Measurements from ENCODE around the gene FPGS.

The FPGS gene

GRCh38 chr9:127816362-127816725 lies 13.7 kb downstream of the FPGS start:
- Histone ChIP-seq H3K9me3 (ENCODE audit: low read length) (no peaks in the 10 kb centered on the region), H3K36me3 (ENCODE audit: insufficient read depth, low read length) (peaks cover 31% of the 10 kb centered on the region), H4K20me1 (ENCODE audit: insufficient read depth, low read length) (no peaks in the 10 kb centered on the region), H2AFZ (ENCODE audit: low read length) (no peak overlapping the region), H3K4me2 (ENCODE audit: low read length) (no peak overlapping the region), H3K9me2 (ENCODE audit: low read depth, low read length) (no peaks in the 10 kb centered on the region), H3F3A (ENCODE audit: insufficient read depth, low read length) (no peaks in the 10 kb centered on the region), H3K9ac (ENCODE audit: low read length) (no peak overlapping the region), H3K79me2 (ENCODE audit: insufficient read depth, low read length) (no peaks in the 10 kb centered on the region), H3K27me3 (ENCODE audit: insufficient read depth, low read length) (no peaks in the 10 kb centered on the region), H3K4me1 (ENCODE audit: insufficient read depth, low read length, severe bottlenecking) (no peaks in the 10 kb centered on the region), H3K4me3 (ENCODE audit: low read depth, low read length, poor library complexity, severe bottlenecking) (no peak overlapping the region), H3K27ac (ENCODE audit: low read depth, low read length, poor library complexity, severe bottlenecking) (no peak overlapping the region)
- TF ChIP-seq EZH2 (IDR thresholded peaks at IDR 0.05; ENCODE audit: borderline replicate concordance, low read length) (no peak), CTCF (IDR thresholded peaks at IDR 0.05; ENCODE audit: low read length) (no peak)

- TF ChIP-seq EZH2 (IDR thresholded peaks at IDR 0.05; ENCODE audit: borderline replicate concordance, low read length) = no peak
- no peak for TF ChIP-seq CTCF (IDR thresholded peaks at IDR 0.05; ENCODE audit: low read length)
- no peaks in the 10 kb centered on the region for H3K79me2 ChIP-seq (ENCODE audit: insufficient read depth, low read length)
- H3K4me2 ChIP-seq (ENCODE audit: low read length) = no peak overlapping the region
These were observed 14.0 kb downstream of the FPGS start for GRCh38 chr9:127816728-127817127.

GRCh38 chr9:127817881-127818434 lies 15.3 kb downstream of the FPGS start:
- H3K4me3 ChIP-seq (ENCODE audit: low read depth, low read length, poor library complexity, severe bottlenecking) = no peak overlapping the region
- H3K79me2 ChIP-seq (ENCODE audit: insufficient read depth, low read length) = no peaks in the 10 kb centered on the region
- peaks cover 17% of the 10 kb centered on the region for H3K36me3 ChIP-seq (ENCODE audit: insufficient read depth, low read length)
- no peak overlapping the region for H3K4me2 ChIP-seq (ENCODE audit: low read length)
- H2AFZ ChIP-seq (ENCODE audit: low read length) = no peak overlapping the region
- no peaks in the 10 kb centered on the region for H3K4me1 ChIP-seq (ENCODE audit: insufficient read depth, low read length, severe bottlenecking)
- no peak for TF ChIP-seq EZH2 (IDR thresholded peaks at IDR 0.05; ENCODE audit: borderline replicate concordance, low read length)
- TF ChIP-seq CTCF (IDR thresholded peaks at IDR 0.05; ENCODE audit: low read length) = no peak
- H3K9me3 ChIP-seq (ENCODE audit: low read length) = no peaks in the 10 kb centered on the region
- no peak overlapping the region for H3K27ac ChIP-seq (ENCODE audit: low read depth, low read length, poor library complexity, severe bottlenecking)
- no peaks in the 10 kb centered on the region for H4K20me1 ChIP-seq (ENCODE audit: insufficient read depth, low read length)
- no peaks in the 10 kb centered on the region for H3K27me3 ChIP-seq (ENCODE audit: insufficient read depth, low read length)
- H3K9ac ChIP-seq (ENCODE audit: low read length) = no peak overlapping the region
- H3F3A ChIP-seq (ENCODE audit: insufficient read depth, low read length) = no peaks in the 10 kb centered on the region
- no peaks in the 10 kb centered on the region for H3K9me2 ChIP-seq (ENCODE audit: low read depth, low read length)

More at GRCh38 chr9:127816728-127817127, 14.0 kb downstream of the FPGS start:
- Histone ChIP-seq H4K20me1 (ENCODE audit: insufficient read depth, low read length) (no peaks in the 10 kb centered on the region), H3K9me2 (ENCODE audit: low read depth, low read length) (no peaks in the 10 kb centered on the region), H3K4me3 (ENCODE audit: low read depth, low read length, poor library complexity, severe bottlenecking) (no peak overlapping the region), H3F3A (ENCODE audit: insufficient read depth, low read length) (no peaks in the 10 kb centered on the region), H3K9ac (ENCODE audit: low read length) (no peak overlapping the region), H3K27me3 (ENCODE audit: insufficient read depth, low read length) (no peaks in the 10 kb centered on the region), H3K36me3 (ENCODE audit: insufficient read depth, low read length) (peaks cover 29% of the 10 kb centered on the region), H3K4me1 (ENCODE audit: insufficient read depth, low read length, severe bottlenecking) (no peaks in the 10 kb centered on the region), H3K27ac (ENCODE audit: low read depth, low read length, poor library complexity, severe bottlenecking) (no peak overlapping the region), H2AFZ (ENCODE audit: low read length) (no peak overlapping the region), H3K9me3 (ENCODE audit: low read length) (no peaks in the 10 kb centered on the region)
